NT2/D1 (cell line): ENCODE data around the gene SNX2.

Experiments
- DNase-seq: peaks from one replicate; pipeline ENCODE4 v3.0.0-alpha.2; 2011; ENCODE audit warnings: low read depth, low spot score
- H3K27me3 ChIP-seq: 2 replicates; pipeline ENCODE4 v1.6.0; 2011; ENCODE audit warnings: mild to moderate bottlenecking; ENCODE audit not compliant: insufficient read length, insufficient read depth
- H3K36me3 ChIP-seq: 2 replicates; pipeline ENCODE4 v1.6.1; 2011; ENCODE audit warnings: mild to moderate bottlenecking, low read length, mixed read lengths; ENCODE audit not compliant: insufficient read depth, insufficient read length
- H3K4me1 ChIP-seq: 2 replicates; pipeline ENCODE4 v1.5.1; 2011; ENCODE audit not compliant: insufficient read depth, insufficient read length
- H3K4me3 ChIP-seq: 2 replicates; pipeline ENCODE4 v1.5.1; 2011; ENCODE audit warnings: low read depth; ENCODE audit not compliant: insufficient read length
- H3K9ac ChIP-seq: 2 replicates; pipeline ENCODE4 v1.6.0; 2011; ENCODE audit warnings: low read depth; ENCODE audit not compliant: insufficient read length
- H3K9me3 ChIP-seq: 2 replicates; pipeline ENCODE4 v1.5.1; 2011; ENCODE audit warnings: mild to moderate bottlenecking, low read length; ENCODE audit not compliant: insufficient read depth
- SUZ12 ChIP-seq: IDR thresholded peaks from 2 replicates; pipeline ENCODE4 v1.6.1; 2011; ENCODE audit not compliant: insufficient read length, insufficient read depth; ENCODE audit errors: extremely low read depth
- YY1 ChIP-seq: IDR thresholded peaks from 2 replicates; pipeline ENCODE4 v1.6.1; 2011; ENCODE audit not compliant: insufficient read length, insufficient read depth
- ZNF274 ChIP-seq: IDR thresholded peaks from 2 replicates; pipeline ENCODE4 v1.6.1; 2011; ENCODE audit warnings: mild to moderate bottlenecking, low read depth, low read length

The SNX2 gene

DNA sequence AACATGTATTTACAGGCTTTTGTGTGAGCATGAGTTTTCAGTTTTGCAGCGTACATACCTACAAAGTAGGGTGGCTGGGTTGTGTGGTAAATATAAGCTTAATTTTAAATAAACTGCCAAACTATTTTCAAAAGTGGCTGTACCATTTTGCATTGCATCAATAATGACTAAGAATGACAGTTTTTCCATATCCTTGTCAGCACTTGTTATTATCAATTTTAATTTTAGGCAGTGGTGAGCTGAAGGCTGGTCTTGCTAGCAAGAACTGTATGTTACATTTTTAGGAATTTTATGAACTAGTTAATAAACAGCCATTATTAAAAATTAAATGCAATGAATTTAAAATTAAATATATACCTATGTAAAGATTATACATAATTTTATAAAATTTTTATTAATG is 6.6 kb downstream of the SNX2 start:
- no peak for DNase-seq
- Histone ChIP-seq H3K4me1 (no peaks in the 10 kb centered on the region), H3K9me3 (0 out of 2 replicates have a peak, but pooled peaks cover 8% of the 10 kb centered on the region), H3K36me3 (no peaks in the 10 kb centered on the region), H3K27me3 (no peaks in the 10 kb centered on the region), H3K9ac (no peak overlapping the region), H3K4me3 (no peak overlapping the region)
- no peak for TF ChIP-seq YY1
- TF ChIP-seq ZNF274: no peak
- no peak for TF ChIP-seq SUZ12

DNA sequence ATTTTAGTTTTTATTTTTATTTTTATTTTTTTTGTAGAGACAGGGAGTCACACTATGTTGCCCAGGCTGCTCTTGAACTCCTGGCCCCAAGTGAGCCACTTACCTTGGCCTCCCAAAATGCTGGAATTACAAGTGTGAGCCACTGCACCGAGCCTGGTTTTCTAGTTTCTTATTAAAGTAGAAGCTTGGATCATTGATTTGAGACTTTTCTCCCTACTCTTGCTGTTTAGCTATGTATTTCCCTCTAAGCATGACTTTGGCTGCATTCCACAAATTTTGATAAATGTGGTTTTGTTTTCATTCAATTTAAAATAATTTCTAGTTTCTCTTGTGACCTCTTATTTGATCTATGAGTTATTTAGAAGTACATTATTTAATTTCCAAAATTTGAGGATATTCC is 10.4 kb downstream of the SNX2 start:
- Histone ChIP-seq H3K9ac (no peak overlapping the region), H3K36me3 (peaks cover 1% of the 10 kb centered on the region), H3K4me1 (no peaks in the 10 kb centered on the region), H3K27me3 (no peaks in the 10 kb centered on the region), H3K4me3 (no peak overlapping the region), H3K9me3 (0 out of 2 replicates have a peak, but pooled peaks cover 8% of the 10 kb centered on the region)
- DNase-seq: no peak
- TF ChIP-seq ZNF274 (no peak), SUZ12 (no peak), YY1 (no peak)

DNA sequence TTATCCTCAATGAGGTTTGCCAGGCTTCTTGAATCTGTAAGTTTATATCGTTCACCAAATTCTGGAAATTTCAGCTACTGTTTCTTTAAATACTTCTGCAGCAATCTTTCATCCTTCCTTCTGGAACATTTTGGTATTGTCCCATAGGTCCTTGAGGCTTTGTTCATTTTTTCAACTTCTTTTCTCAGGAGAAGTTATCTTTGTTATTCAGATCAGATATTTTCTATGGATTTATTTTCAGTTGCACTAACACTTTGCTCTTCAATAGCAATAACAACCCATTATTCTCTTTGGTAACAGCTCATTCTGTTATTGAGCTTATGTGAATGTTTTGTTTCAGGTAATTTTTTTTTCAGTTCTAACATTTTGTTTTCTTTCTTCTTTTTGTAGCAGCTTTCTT is 13.5 kb downstream of the SNX2 start:
- DNase-seq: no peak
- Histone ChIP-seq H3K27me3 (no peaks in the 10 kb centered on the region), H3K36me3 (peaks cover 4% of the 10 kb centered on the region), H3K9me3 (0 out of 2 replicates have a peak, but pooled peaks cover 8% of the 10 kb centered on the region), H3K4me3 (no peak overlapping the region), H3K4me1 (no peaks in the 10 kb centered on the region), H3K9ac (no peak overlapping the region)
- no peak for TF ChIP-seq ZNF274
- TF ChIP-seq SUZ12: no peak
- no peak for TF ChIP-seq YY1

DNA sequence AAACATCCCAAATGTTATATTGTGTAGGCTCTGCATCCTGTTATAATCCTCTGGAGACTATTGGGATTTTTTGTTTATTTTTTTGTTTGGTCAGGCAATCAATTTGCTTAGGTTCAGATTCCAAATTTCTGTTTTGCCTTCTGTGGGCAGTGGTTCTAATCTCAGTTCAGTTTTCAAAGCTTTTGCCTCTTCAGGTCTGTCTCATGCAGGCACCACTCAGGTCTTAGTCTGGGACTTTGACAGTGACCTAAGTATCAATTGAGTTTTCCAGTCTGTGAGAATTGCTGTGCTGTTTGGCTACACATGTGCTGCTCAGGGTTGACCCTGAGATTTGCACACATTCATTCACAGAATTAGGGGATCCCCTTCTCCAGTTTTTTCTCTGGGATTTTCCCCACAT is 14.1 kb downstream of the SNX2 start:
- no peak for DNase-seq
- H3K4me3 ChIP-seq: no peak overlapping the region

DNA sequence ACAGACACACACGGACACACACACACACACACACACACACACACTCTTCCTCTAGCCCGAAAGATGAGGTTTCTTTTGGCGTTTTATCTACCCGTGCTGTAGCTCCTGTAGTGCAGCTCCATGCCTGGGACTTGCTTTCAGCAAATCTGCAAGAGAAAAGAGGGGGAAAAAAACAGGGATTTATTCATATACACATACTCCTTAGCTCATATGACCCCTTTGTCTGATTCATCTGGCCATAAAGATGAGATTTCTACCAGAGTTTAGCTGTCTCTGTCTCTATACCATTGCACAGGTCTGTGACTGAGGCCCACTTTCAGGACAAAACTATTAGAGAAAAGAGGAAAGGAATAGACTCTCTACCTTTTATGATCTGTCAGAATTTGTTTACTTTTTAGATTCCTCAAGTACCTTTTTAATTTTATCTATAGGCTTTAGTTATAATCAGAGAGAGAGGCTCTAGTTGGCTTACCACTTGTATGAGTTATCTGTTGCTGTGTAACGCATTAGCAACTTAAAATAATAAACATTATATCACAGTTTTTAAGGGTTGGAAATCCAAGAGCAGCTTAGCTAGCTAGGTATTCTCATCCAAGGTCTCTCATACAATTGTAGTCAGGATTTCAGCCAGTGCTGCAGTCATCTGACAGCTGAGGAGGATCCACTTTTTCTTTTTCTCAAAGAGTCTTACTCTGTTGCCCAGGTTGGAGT is 14.7 kb downstream of the SNX2 start:
- Histone ChIP-seq H3K9ac (no peak overlapping the region), H3K4me1 (no peaks in the 10 kb centered on the region), H3K4me3 (no peak overlapping the region), H3K36me3 (peaks cover 4% of the 10 kb centered on the region), H3K9me3 (0 out of 2 replicates have a peak, but pooled peaks cover 11% of the 10 kb centered on the region), H3K27me3 (no peaks in the 10 kb centered on the region)
- TF ChIP-seq SUZ12: no peak
- TF ChIP-seq ZNF274: no peak
- TF ChIP-seq YY1: no peak
- no peak for DNase-seq

More for the DNA sequence above, 14.1 kb downstream of the SNX2 start:
- peaks cover 4% of the 10 kb centered on the region for H3K36me3 ChIP-seq
- 0 out of 2 replicates have a peak, but pooled peaks cover 8% of the 10 kb centered on the region for H3K9me3 ChIP-seq
- no peak overlapping the region for H3K9ac ChIP-seq
- TF ChIP-seq ZNF274 (no peak), SUZ12 (no peak)
- H3K27me3 ChIP-seq: no peaks in the 10 kb centered on the region
- no peaks in the 10 kb centered on the region for H3K4me1 ChIP-seq

DNA sequence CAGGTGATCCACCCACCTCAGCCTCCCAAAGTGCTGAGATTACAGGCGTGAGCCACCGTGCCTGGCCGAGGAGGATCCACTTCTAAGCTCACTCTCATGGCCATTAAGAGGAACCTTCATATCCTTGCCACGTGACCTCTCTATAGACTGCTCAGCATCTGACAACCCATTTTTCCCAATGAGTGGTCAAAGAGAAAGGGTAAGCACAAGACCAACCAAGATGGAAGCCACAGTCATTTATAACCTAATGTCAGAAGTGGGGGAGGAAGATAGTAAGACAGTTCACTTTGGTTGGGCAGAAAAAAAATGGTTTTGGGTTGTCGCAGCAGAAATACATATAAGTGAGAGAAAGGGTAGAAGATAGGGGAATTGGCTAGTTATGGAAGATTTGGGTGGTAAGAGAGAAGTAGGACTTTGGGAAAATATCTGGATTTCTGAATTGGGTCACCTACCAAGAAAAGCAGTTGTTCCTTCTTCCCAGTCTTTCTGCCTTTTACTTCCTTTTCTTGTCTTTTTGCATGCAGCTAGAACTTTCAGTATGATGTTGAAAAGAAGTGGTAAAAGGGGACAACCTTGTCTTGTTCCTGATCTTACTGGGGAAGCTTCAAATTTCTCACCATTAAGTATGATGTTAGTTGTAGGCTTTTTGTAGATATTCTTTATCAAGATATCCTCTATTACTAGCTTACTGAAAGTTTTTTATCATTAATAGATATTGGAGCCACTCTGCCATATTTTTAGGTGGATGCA is 15.6 kb downstream of the SNX2 start:
- H3K27me3 ChIP-seq: no peaks in the 10 kb centered on the region
- no peaks in the 10 kb centered on the region for H3K4me1 ChIP-seq
- H3K4me3 ChIP-seq: no peak overlapping the region
- no peak overlapping the region for H3K9ac ChIP-seq
- peaks cover 4% of the 10 kb centered on the region for H3K36me3 ChIP-seq
- no peak for DNase-seq
- no peak for TF ChIP-seq SUZ12
- TF ChIP-seq YY1: no peak
- TF ChIP-seq ZNF274: no peak
- H3K9me3 ChIP-seq: peaks cover 15% of the 10 kb centered on the region; the same call in 1 of the 2 replicates

DNA sequence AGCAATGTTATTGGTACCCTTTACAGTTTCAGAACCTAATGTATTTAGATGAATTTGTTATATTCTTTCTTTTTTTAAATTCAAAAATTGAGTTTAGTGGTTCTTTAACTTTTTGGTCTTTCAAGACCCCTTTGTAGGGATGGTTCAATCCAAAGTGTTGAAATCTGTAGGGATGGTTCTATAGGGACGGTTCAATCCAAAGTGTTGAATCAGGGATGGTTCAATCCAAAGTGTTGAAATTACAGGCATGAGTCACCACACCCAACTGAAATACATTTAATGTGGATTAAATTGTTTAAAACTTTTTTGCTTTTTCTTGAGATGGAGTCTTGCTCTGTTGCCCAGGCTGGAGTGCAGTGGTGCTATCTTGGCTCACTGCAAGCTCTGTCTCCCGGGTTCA is 30.6 kb downstream of the SNX2 start:
- H3K9me3 ChIP-seq: no peaks in the 10 kb centered on the region
- peaks cover 32% of the 10 kb centered on the region for H3K36me3 ChIP-seq
- H3K9ac ChIP-seq: no peak overlapping the region
- H3K27me3 ChIP-seq: no peaks in the 10 kb centered on the region
- no peak overlapping the region for H3K4me3 ChIP-seq
- DNase-seq: no peak
- H3K4me1 ChIP-seq: no peaks in the 10 kb centered on the region
- no peak for TF ChIP-seq SUZ12
- no peak for TF ChIP-seq YY1
- TF ChIP-seq ZNF274: no peak
